Caco-2 (cell line): ENCODE data around the gene TBL1Y. TPM values are rescaled to one million over a fixed set of nuclear protein-coding genes. Genes with fewer than 3 reads are reported as not detected.

Experiments
- BruUV-seq: library from RNA; stranded (reverse); fragments of 400-500 nt; replicated peaks from 2 replicates; lab custom pipeline; 2021; lab: Mats Ljungman, UMichigan
- CTCF ChIA-PET: fragments of 300-600 bp; sonication (Branson Sonifier 250); formaldehyde crosslinking; loops from one replicate; lab custom pipeline; 2022; ENCODE audit warnings: antibody characterized with exemption; lab: Charles Lee
- POLR2A ChIA-PET: fragments of 300-600 bp; sonication (Branson Sonifier 250); formaldehyde crosslinking; loops from one replicate; lab custom pipeline; 2022; ENCODE audit warnings: antibody characterized with exemption; lab: Charles Lee
- DNase-seq, 2 experiments: peaks; one replicate each; pipeline versions ENCODE4 v3.0.0 to v3.0.0-alpha.2; 2020 to 2022
- H3K27me3 ChIP-seq: replicated peaks from 2 replicates; pipeline ENCODE4 v1.6.0; 2011; ENCODE audit warnings: low read length; ENCODE audit not compliant: control insufficient read depth, insufficient read depth
- H3K36me3 ChIP-seq: 2 replicates; pipeline ENCODE4 v1.5.1; 2011; ENCODE audit warnings: low read length; ENCODE audit not compliant: control insufficient read depth, insufficient read depth
- H3K4me1 ChIP-seq: fragments of 250-450 bp; sonication (Bioruptor Pico); 2 replicates; pipeline ENCODE4 v1.5.1; 2020; ENCODE audit warnings: mild to moderate bottlenecking
- H3K4me3 ChIP-seq: 2 replicates; pipeline ENCODE4 v1.5.1; 2011; ENCODE audit warnings: low read depth, mild to moderate bottlenecking, control low read depth, low read length
- H3K9me3 ChIP-seq: fragments of 250-450 bp; sonication (Bioruptor Pico); 2 replicates; pipeline ENCODE4 v1.5.1; 2020; ENCODE audit warnings: mild to moderate bottlenecking, moderate library complexity
- H3K27ac Mint-ChIP-seq: one replicate; pipeline ENCODE4 v1.8.0; 2022; ENCODE audit warnings: mixed read lengths; ENCODE audit not compliant: unreplicated experiment
- H3K27me3 Mint-ChIP-seq: one replicate; pipeline ENCODE4 v1.8.0; 2022; ENCODE audit warnings: mixed read lengths; ENCODE audit not compliant: insufficient read depth, unreplicated experiment
- H3K36me3 Mint-ChIP-seq: one replicate; pipeline ENCODE4 v1.8.0; 2022; ENCODE audit warnings: mild to moderate bottlenecking, mixed read lengths; ENCODE audit not compliant: insufficient read depth, unreplicated experiment
- H3K4me1 Mint-ChIP-seq: one replicate; pipeline ENCODE4 v1.8.0; 2022; ENCODE audit warnings: low read depth, mixed read lengths; ENCODE audit not compliant: unreplicated experiment
- H3K4me3 Mint-ChIP-seq: one replicate; pipeline ENCODE4 v1.8.0; 2022; ENCODE audit warnings: mild to moderate bottlenecking, moderate library complexity, mixed read lengths; ENCODE audit not compliant: unreplicated experiment
- H3K9me3 Mint-ChIP-seq: one replicate; pipeline ENCODE4 v1.8.0; 2022; ENCODE audit warnings: mixed read lengths; ENCODE audit not compliant: unreplicated experiment
- CTCF ChIP-seq, 2 experiments: fragments of 200-600 bp in 1 of 2; IDR thresholded peaks; 1 replicate in 1 of 2; 2 replicates in 1 of 2; pipeline versions ENCODE4 v1.5.1 to v1.8.0; 2011 to 2022; ENCODE audit warnings: antibody characterized with exemption in 1 of 2, control low read depth in 1 of 2, inconsistent platforms in 1 of 2, low read depth in 1 of 2, low read length in 1 of 2, mild to moderate bottlenecking in 1 of 2, moderate library complexity in 1 of 2; ENCODE audit not compliant: insufficient read depth in 1 of 2, severe bottlenecking in 1 of 2, unreplicated experiment in 1 of 2
- intact Hi-C: fragments of 100-400 bp; cut with micrococcal nuclease; formaldehyde crosslinking; loops from one replicate; pipeline ENCODE4 v1.10.0; 2022; ENCODE audit not compliant: unreplicated experiment
- total RNA-seq: library from RNA; stranded (reverse); gene quantifications from 2 replicates; pipeline ENCODE4 v1.2.3, GENCODE V29; 2022

The TBL1Y gene
- total RNA-seq, 1 experiment from 2014 or later: not detected

- H3K36me3 Mint-ChIP-seq: no peaks in the 10 kb centered on the region
- H3K4me1 Mint-ChIP-seq: no peaks in the 10 kb centered on the region
- Histone ChIP-seq H3K36me3 (no peaks in the 10 kb centered on the region), H3K27me3 (no peaks in the 10 kb centered on the region), H3K9me3 (no peaks in the 10 kb centered on the region), H3K4me3 (no peak overlapping the region), H3K4me1 (no peaks in the 10 kb centered on the region)
- no peak overlapping the region for H3K4me3 Mint-ChIP-seq
- no peak overlapping the region for H3K27ac Mint-ChIP-seq
- POLR2A ChIA-PET: no interaction called here
- no peak for TF ChIP-seq CTCF (IDR thresholded peaks at IDR 0.05; ENCODE audit: insufficient read depth in 1 of 2, low read depth in 1 of 2, low read length in 1 of 2, severe bottlenecking in 1 of 2, unreplicated experiment in 1 of 2)
- no peaks in the 10 kb centered on the region for H3K9me3 Mint-ChIP-seq
- intact Hi-C loops: no loop called here
- no peak for DNase-seq
- H3K27me3 Mint-ChIP-seq: no peaks in the 10 kb centered on the region
- no TSS peak for BruUV-seq
- CTCF ChIA-PET: no interaction called here
These were observed 64.5 kb downstream of the TBL1Y start for GRCh38 chrY:6974971-6975370.

- H3K36me3 Mint-ChIP-seq: no peaks in the 10 kb centered on the region
- intact Hi-C loops: no loop called here
- H3K27ac Mint-ChIP-seq: no peak overlapping the region
- H3K9me3 Mint-ChIP-seq: no peaks in the 10 kb centered on the region
- Histone ChIP-seq H3K9me3 (no peaks in the 10 kb centered on the region), H3K36me3 (no peaks in the 10 kb centered on the region), H3K27me3 (no peaks in the 10 kb centered on the region), H3K4me3 (no peak overlapping the region), H3K4me1 (no peaks in the 10 kb centered on the region)
- no TSS peak for BruUV-seq
- ChIA-PET POLR2A (no interaction called here), CTCF (no interaction called here)
- no peak overlapping the region for H3K4me3 Mint-ChIP-seq
- DNase-seq: no peak
- TF ChIP-seq CTCF (IDR thresholded peaks at IDR 0.05; ENCODE audit: insufficient read depth in 1 of 2, low read depth in 1 of 2, low read length in 1 of 2, severe bottlenecking in 1 of 2, unreplicated experiment in 1 of 2): no peak
- no peaks in the 10 kb centered on the region for H3K27me3 Mint-ChIP-seq
- H3K4me1 Mint-ChIP-seq: no peaks in the 10 kb centered on the region
These were observed 67.3 kb downstream of the TBL1Y start for GRCh38 chrY:6977783-6978182.

GRCh38 chrY:6983221-6983620 lies 72.7 kb downstream of the TBL1Y start:
- TF ChIP-seq CTCF (IDR thresholded peaks at IDR 0.05; ENCODE audit: insufficient read depth in 1 of 2, low read depth in 1 of 2, low read length in 1 of 2, severe bottlenecking in 1 of 2, unreplicated experiment in 1 of 2): no peak
- no peak overlapping the region for H3K27ac Mint-ChIP-seq
- ChIA-PET POLR2A (no interaction called here), CTCF (no interaction called here)
- intact Hi-C loops: no loop called here
- Histone ChIP-seq H3K9me3 (no peaks in the 10 kb centered on the region), H3K4me1 (no peaks in the 10 kb centered on the region), H3K36me3 (no peaks in the 10 kb centered on the region), H3K4me3 (no peak overlapping the region), H3K27me3 (no peaks in the 10 kb centered on the region)
- no peak for DNase-seq
- H3K36me3 Mint-ChIP-seq: no peaks in the 10 kb centered on the region
- no peaks in the 10 kb centered on the region for H3K4me1 Mint-ChIP-seq
- H3K27me3 Mint-ChIP-seq: no peaks in the 10 kb centered on the region
- H3K9me3 Mint-ChIP-seq: no peaks in the 10 kb centered on the region
- no peak overlapping the region for H3K4me3 Mint-ChIP-seq
- no TSS peak for BruUV-seq
